IPS-18c (cell line): ENCODE measurements around the gene LIMK2.

ENCODE experiments used
- H3K4me3 ChIP-seq: 2 replicates; pipeline ENCODE4 v1.7.0; 2013; ENCODE audit warnings: low read depth, mild to moderate bottlenecking, low read length, moderate library complexity; ENCODE audit not compliant: insufficient read depth
- H3K9me3 ChIP-seq: one replicate; pipeline ENCODE4 v1.6.1; 2013; ENCODE audit warnings: mild to moderate bottlenecking, low read length, moderate library complexity; ENCODE audit not compliant: control insufficient read depth, insufficient read depth

LIMK2 gene

DNA sequence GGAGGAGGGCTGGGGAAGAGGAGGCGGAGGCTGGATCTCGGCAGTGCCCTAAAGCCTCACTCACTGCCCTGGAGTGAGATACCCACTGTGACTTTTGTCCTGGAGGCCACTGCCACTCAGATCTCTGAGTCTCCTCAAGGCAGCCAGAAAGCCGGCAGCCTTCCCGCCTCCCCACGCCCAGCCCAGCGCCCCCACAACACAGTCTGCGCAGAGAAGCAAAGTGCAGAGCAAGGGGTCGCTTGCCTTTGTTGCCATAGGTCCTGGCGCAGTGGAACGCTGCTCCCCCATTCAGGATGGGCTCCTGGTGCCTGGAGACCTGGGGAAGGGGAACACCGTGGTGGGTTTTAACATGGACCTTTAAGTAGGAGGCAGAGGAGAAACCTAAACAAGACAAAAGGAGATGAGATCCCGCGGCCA, 116.5 kb downstream of the LIMK2 start:
- H3K9me3 ChIP-seq, result no peaks in the 10 kb centered on the region
- no peak overlapping the region for H3K4me3 ChIP-seq

- no peaks in the 10 kb centered on the region for H3K9me3 ChIP-seq
Observed at GRCh38 chr22:31329029-31329428, 116.9 kb downstream of the LIMK2 start.

More at GRCh38 chr22:31329029-31329428, 116.9 kb downstream of the LIMK2 start:
- H3K4me3 ChIP-seq, result no peak overlapping the region
